GM13977 (cell line): ENCODE data around the gene RSF1.
"Not testable (repeated sequence)": the region's sequence is repeated elsewhere in the genome, so short reads cannot be mapped to it uniquely, and the experiment has no call there.

Experiments used
- DNase-seq: peaks from one replicate; pipeline ENCODE4 v3.0.0; 2012; ENCODE audit warnings: low spot score
- CTCF ChIP-seq: IDR thresholded peaks from 2 replicates; pipeline ENCODE4 v1.5.1; 2012; ENCODE audit warnings: mild to moderate bottlenecking, control low read depth; ENCODE audit not compliant: insufficient read depth; ENCODE audit errors: extremely low read depth, missing control alignments
- in situ Hi-C: fragments of 300-500 bp; cut with MboI; formaldehyde crosslinking; loops from one replicate; pipeline ENCODE4 v1.12.0; 2022; ENCODE audit warnings: low sequenced_read_pairs, low pct_unique_long_range_greater_than_20kb, mixed read lengths, inconsistent platforms; ENCODE audit not compliant: unreplicated experiment

Gene RSF1

DNA sequence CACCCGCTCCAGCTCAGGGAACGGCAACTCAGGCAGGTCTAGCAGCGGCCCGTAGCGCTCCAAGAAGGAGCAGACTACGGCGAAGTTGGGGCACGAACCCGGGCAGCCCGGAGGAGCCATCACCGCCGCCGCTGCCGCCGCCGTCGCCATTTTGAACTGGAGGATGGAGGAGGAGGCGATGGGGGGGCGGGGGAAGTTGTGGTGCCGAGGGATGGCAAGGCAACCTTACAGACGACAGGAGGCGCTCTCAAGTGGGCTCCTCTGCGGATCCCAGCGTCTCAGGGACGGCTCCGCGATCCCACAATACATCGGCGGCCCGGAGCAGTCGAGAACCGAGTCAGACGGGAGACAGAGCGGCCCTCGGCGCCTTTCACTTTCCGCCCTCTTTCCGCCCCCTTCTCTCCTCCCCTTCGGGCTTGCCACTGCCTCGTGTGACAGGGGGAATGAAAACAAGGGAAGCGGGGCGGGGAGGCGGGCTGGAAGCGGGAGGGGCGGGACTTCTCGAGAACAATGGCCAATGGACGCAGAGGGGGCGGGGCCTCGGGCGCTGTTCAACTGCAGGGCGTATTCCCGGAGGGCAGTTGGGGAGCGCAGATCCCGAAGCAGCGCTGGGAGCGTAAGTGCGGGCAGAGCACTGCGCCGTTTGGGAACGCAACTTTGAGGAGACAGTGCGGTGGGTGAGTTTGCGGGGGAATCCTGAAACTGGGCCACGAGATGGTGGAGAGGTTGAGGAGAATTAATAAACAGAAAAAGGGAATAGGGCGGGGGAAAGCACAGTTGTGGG is at the start of gene RSF1, which contains the start of gene AAMDC:
Gene RSF1 (minus strand): TSS at position 158 of the 784 bp plus-strand sequence. CDS start 8 bp downstream, at position 150.
Gene AAMDC (plus strand): TSS at position 580 of the 784 bp plus-strand sequence. CDS start 21,353 bp downstream, outside the sequence.
- in situ Hi-C loops: no loop called here
- TF ChIP-seq CTCF: peak; percentile 72
- peak; percentile 93 for DNase-seq

DNA sequence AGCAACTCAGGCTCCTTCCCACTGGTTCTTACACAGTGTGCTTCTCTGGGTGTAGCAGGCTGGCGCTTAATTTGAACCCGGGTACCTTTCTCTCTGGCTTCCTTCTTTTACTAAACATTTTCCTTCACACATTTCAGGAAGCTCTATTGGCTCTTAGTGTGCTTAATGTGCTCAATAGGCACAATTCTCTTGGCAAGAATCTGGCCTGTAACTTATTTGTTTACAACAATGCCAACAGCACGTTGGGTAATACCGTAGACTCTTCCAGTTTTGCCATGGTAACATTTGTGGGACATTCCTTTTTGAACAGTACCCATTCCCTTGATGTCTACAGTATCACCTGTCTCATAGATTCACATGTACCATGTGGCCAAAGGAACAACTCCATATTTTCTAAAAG is 48.2 kb upstream of the RSF1 start:
- no peak for DNase-seq
- in situ Hi-C loops: no loop called here
- no peak for TF ChIP-seq CTCF

DNA sequence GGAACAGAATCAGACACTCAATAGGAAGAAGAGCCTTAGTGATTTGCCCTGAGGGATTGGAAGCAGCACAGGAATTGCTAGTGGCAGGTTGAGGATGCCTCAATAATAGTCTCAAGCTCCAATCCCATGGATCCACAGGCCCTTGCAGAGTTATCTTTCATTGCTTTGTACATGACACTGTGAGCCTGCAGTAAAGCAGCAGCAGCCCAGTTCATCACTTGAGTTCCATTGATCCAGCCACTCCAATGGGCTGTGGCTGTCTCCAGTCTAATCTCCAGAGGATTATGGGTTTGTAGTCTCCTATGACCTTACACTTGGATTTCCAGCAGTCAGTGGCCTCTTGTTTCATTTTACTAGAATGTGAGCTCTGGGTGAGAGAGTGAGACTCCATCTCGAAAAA is 45.8 kb upstream of the RSF1 start:
- no peak for DNase-seq
- in situ Hi-C loops: no loop called here
- no peak for TF ChIP-seq CTCF

- in situ Hi-C loops: no loop called here
- no peak for TF ChIP-seq CTCF
- DNase-seq: no peak
Measured at GRCh38 chr11:77865805-77866204, 45.3 kb upstream of the RSF1 start.

DNA sequence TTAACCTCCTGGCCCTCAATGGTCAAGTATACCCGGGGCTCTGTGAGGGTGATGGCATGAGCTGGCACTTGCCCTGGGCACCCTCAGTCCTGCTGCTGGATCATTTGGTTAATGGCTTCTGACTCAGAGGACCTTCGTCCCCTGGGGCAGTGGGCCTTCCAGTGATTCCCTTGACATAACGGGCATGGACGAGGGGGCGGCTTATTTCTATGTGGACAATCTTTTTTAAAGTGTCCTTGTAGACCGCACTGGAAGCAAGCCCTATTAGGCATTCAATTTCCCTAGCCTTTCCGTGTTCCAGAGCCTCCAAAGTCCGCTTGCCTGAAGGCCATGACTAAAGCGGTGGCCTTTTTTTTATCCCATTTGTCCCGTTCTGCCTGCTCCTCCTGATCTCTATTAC is 40.9 kb upstream of the RSF1 start:
- DNase-seq, in situ Hi-C loops: not testable (repeated sequence)

GRCh38 chr11:77857906-77858457 is 37.5 kb upstream of the RSF1 start:
- in situ Hi-C loops, DNase-seq: not testable (repeated sequence)

DNA sequence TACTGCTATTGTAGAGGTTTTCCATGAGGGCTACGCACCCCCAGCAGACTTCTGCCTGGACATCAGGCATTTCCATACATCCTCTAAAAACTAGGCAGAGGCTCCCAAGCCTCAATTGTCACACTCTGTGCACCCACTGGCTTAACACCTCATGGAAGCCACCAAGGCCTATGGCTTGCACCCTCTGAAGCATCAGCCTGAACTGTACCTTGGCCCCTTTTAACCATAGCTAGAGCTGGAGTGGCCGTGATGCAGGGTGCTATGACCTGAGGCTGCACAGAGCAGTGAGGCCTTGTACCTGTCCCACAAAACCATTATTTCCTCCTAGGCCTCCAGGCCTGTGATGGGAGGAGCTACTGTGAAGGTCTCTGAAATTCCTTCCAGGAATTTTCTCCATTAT is 34.3 kb upstream of the RSF1 start:
- no peak for DNase-seq
- in situ Hi-C loops: no loop called here
- no peak for TF ChIP-seq CTCF
